Astrocyte (in vitro differentiated cells and primary cell): Measurements from ENCODE around the gene RHOG. TPM values are rescaled to one million over a fixed set of nuclear protein-coding genes. Genes with fewer than 3 reads are reported as not detected.
A peak's percentile ranks its signal among the peaks of the same experiment; 100 is the strongest.

Experiments
- DNase-seq: peaks from one replicate; pipeline ENCODE4 v3.0.0-alpha.2; 2010; ENCODE audit warnings: low read depth
- FAIRE-seq: peaks from 2 replicates; lab custom pipeline; 2011; peaks lifted over from hg19 to GRCh38; lab: Jason Lieb, UNC
- H2AFZ ChIP-seq: 2 replicates; pipeline ENCODE4 v1.6.0; 2012; ENCODE audit warnings: low read depth, low read length, inconsistent platforms
- H3K27ac ChIP-seq: 2 replicates; pipeline ENCODE4 v1.5.1; 2011; ENCODE audit warnings: low read depth, low read length, inconsistent platforms
- H3K27me3 ChIP-seq: 2 replicates; pipeline ENCODE4 v1.6.0; 2011; ENCODE audit warnings: low read length, inconsistent platforms; ENCODE audit not compliant: insufficient read depth
- H3K36me3 ChIP-seq: 2 replicates; pipeline ENCODE4 v1.5.1; 2011; ENCODE audit warnings: low read length, inconsistent platforms; ENCODE audit not compliant: insufficient read depth
- H3K4me1 ChIP-seq: 2 replicates; pipeline ENCODE4 v1.5.1; 2011; ENCODE audit warnings: low read length, inconsistent platforms; ENCODE audit not compliant: insufficient read depth
- H3K4me2 ChIP-seq: 2 replicates; pipeline ENCODE4 v1.6.0; 2012; ENCODE audit warnings: low read length, inconsistent platforms
- H3K4me3 ChIP-seq: 2 replicates; pipeline ENCODE4 v1.5.1; 2011; ENCODE audit warnings: low read depth, mild to moderate bottlenecking, low read length, inconsistent platforms; ENCODE audit not compliant: insufficient read depth
- H3K79me2 ChIP-seq: 2 replicates; pipeline ENCODE4 v1.6.0; 2012; ENCODE audit warnings: mild to moderate bottlenecking, low read length, inconsistent platforms; ENCODE audit not compliant: insufficient read depth
- H3K9ac ChIP-seq: 2 replicates; pipeline ENCODE4 v1.6.0; 2012; ENCODE audit warnings: mild to moderate bottlenecking, low read length, inconsistent platforms
- H3K9me3 ChIP-seq: 2 replicates; pipeline ENCODE4 v1.5.1; 2012; ENCODE audit warnings: low read depth, mild to moderate bottlenecking, low read length, inconsistent platforms; ENCODE audit not compliant: insufficient read depth
- H4K20me1 ChIP-seq: 2 replicates; pipeline ENCODE4 v1.6.0; 2012; ENCODE audit warnings: low read length, inconsistent platforms; ENCODE audit not compliant: insufficient read depth
- H3K27ac Mint-ChIP-seq: one replicate; pipeline ENCODE4 v1.8.0; 2021; ENCODE audit warnings: mild to moderate bottlenecking, mixed read lengths; ENCODE audit not compliant: unreplicated experiment
- H3K27me3 Mint-ChIP-seq: one replicate; pipeline ENCODE4 v1.8.0; 2021; ENCODE audit warnings: low read depth, mixed read lengths; ENCODE audit not compliant: unreplicated experiment
- H3K36me3 Mint-ChIP-seq: one replicate; pipeline ENCODE4 v1.8.0; 2021; ENCODE audit warnings: low read depth, mixed read lengths; ENCODE audit not compliant: unreplicated experiment
- H3K4me1 Mint-ChIP-seq: one replicate; pipeline ENCODE4 v1.8.0; 2021; ENCODE audit warnings: low read depth, mixed read lengths; ENCODE audit not compliant: unreplicated experiment
- H3K4me3 Mint-ChIP-seq: one replicate; pipeline ENCODE4 v1.8.0; 2021; ENCODE audit warnings: mild to moderate bottlenecking, moderate library complexity, mixed read lengths; ENCODE audit not compliant: unreplicated experiment
- H3K9me3 Mint-ChIP-seq: one replicate; pipeline ENCODE4 v1.8.0; 2021; ENCODE audit warnings: mild to moderate bottlenecking, mixed read lengths; ENCODE audit not compliant: unreplicated experiment
- EZH2 ChIP-seq: IDR thresholded peaks from 2 replicates; pipeline ENCODE4 v1.6.1; 2012; ENCODE audit warnings: mild to moderate bottlenecking, low read length, inconsistent platforms; ENCODE audit not compliant: insufficient read depth
- total RNA-seq: library from RNA; stranded (reverse); gene quantifications from 2 replicates; pipeline ENCODE4 v1.2.1, GENCODE V29; 2021
- TF ChIP-seq, protein P1 (sequence below): IDR thresholded peaks from 2 replicates; pipeline ENCODE4 v1.5.1; 2011; ENCODE audit warnings: low read depth, mild to moderate bottlenecking, inconsistent platforms, low read length, moderate library complexity; ENCODE audit not compliant: insufficient read depth

Gene RHOG
- total RNA-seq, 1 donor from 2014 or later = 54.5 TPM

DNA sequence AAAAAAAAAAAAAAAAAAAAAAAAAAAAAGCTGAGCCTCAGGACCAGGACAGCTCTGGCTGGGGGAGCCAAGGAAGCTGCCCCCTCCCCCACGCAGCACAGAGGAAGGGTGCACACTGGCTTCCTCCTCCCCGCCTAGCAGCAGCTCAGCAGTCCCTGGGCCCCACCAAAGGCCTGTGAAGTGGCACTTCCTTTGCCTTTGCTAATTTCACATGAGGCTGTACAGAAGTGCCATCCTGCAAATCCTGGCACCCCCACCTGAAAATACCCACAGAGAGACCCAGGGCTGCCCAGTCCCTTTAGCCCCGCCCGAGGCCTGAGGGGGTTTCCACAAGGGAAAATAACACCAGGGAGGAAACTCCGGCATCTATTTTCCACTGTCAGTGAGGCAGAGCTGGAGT is 3.9 kb downstream of the RHOG start:
- no peak for FAIRE-seq
- H3K9me3 Mint-ChIP-seq = no peaks in the 10 kb centered on the region
- Histone ChIP-seq H3K4me1 (peaks cover 22% of the 10 kb centered on the region), H3K4me3 (no peak overlapping the region), H4K20me1 (peaks cover 80% of the 10 kb centered on the region), H3K9me3 (no peaks in the 10 kb centered on the region), H3K27me3 (no peaks in the 10 kb centered on the region), H2AFZ (no peak overlapping the region), H3K27ac (no peak overlapping the region), H3K36me3 (peaks cover 2% of the 10 kb centered on the region), H3K79me2 (peaks cover 88% of the 10 kb centered on the region), H3K9ac (no peak overlapping the region), H3K4me2 (peak overlapping the region; percentile 0)
- no peak overlapping the region for H3K27ac Mint-ChIP-seq
- DNase-seq = no peak
- no peaks in the 10 kb centered on the region for H3K27me3 Mint-ChIP-seq
- TF ChIP-seq, protein P1, sequence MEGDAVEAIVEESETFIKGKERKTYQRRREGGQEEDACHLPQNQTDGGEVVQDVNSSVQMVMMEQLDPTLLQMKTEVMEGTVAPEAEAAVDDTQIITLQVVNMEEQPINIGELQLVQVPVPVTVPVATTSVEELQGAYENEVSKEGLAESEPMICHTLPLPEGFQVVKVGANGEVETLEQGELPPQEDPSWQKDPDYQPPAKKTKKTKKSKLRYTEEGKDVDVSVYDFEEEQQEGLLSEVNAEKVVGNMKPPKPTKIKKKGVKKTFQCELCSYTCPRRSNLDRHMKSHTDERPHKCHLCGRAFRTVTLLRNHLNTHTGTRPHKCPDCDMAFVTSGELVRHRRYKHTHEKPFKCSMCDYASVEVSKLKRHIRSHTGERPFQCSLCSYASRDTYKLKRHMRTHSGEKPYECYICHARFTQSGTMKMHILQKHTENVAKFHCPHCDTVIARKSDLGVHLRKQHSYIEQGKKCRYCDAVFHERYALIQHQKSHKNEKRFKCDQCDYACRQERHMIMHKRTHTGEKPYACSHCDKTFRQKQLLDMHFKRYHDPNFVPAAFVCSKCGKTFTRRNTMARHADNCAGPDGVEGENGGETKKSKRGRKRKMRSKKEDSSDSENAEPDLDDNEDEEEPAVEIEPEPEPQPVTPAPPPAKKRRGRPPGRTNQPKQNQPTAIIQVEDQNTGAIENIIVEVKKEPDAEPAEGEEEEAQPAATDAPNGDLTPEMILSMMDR = no peak
- no peak for TF ChIP-seq EZH2
- peaks cover 14% of the 10 kb centered on the region for H3K36me3 Mint-ChIP-seq
- peak overlapping the region; percentile 34 for H3K4me3 Mint-ChIP-seq
- H3K4me1 Mint-ChIP-seq = peaks cover 39% of the 10 kb centered on the region

DNA sequence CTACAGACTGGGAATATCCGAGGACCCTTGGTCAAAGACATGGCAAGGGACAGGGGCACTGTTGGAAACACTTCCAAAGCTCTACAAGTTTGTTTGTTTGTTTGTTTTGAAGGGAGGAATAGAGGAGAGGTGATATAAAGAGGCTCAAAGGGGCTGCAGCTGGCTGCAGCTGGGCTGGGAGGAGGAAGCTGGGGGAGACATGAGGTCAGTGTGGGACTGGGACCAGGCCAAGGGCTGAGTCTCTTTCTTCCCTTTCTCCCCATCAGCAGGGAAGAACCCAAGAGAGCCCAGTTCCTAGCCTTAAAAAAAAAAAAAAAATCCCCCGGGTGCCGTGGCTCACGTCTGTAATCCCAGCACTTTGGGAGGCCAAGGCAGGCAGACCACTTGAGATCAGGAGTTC is 5.0 kb downstream of the RHOG start:
- H3K9me3 ChIP-seq = no peaks in the 10 kb centered on the region
- H3K36me3 ChIP-seq = peaks cover 2% of the 10 kb centered on the region
- H3K27ac ChIP-seq = no peak overlapping the region
- no peak overlapping the region for H3K4me2 ChIP-seq
- peaks cover 98% of the 10 kb centered on the region for H3K79me2 ChIP-seq
- peaks cover 14% of the 10 kb centered on the region for H3K36me3 Mint-ChIP-seq
- H3K4me1 ChIP-seq = peaks cover 19% of the 10 kb centered on the region
- no peaks in the 10 kb centered on the region for H3K27me3 Mint-ChIP-seq
- H3K27ac Mint-ChIP-seq = no peak overlapping the region
- H4K20me1 ChIP-seq = peaks cover 92% of the 10 kb centered on the region
- peaks cover 48% of the 10 kb centered on the region for H3K4me1 Mint-ChIP-seq
- no peak overlapping the region for H3K9ac ChIP-seq
- no peak overlapping the region for H2AFZ ChIP-seq
- H3K4me3 Mint-ChIP-seq = no peak overlapping the region
- no peak overlapping the region for H3K4me3 ChIP-seq
- DNase-seq = no peak
- TF ChIP-seq EZH2 = no peak
- TF ChIP-seq, protein P1 = no peak
- no peaks in the 10 kb centered on the region for H3K27me3 ChIP-seq
- H3K9me3 Mint-ChIP-seq = no peaks in the 10 kb centered on the region
- no peak for FAIRE-seq

DNA sequence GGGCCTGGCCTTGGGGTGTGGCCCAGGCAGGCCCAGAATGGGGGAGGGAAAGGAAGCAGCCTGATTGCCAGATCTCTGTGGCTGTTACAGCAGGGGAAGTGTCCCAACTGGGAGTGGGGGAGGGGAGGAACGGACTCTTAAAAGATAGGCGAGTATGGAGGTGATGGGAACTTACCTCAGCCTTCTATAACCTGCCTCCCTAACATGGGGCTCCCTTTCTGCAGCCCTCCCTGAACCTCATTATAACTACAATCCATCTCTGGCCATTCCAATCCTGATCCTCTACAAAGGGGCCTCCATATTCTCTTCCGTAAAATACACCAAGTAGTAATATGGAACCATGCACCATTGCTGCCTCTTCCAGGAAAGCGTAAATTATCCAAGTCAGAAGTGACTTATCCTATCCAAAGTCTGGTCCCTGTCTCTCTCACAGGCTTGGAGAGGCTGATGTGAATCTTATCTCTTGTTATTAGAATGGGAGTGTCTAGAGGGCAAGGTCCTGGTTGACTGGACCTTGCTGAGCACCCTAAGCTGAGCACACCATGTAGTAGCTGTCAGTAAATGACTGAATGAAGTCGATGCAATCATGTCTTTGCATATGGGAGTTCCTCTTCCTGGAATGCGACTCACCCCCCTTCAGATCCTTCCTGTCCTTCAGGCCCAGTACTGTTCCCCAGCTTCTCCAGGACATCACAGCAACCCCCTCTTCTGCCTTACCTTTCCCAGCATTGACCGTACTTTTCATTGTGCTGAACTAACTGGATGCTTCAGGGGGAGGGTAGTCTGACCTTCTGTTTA is 5.9 kb downstream of the RHOG start:
- Histone ChIP-seq H3K4me2 (no peak overlapping the region), H3K36me3 (peaks cover 6% of the 10 kb centered on the region), H3K27ac (no peak overlapping the region), H3K4me3 (no peak overlapping the region), H3K27me3 (no peaks in the 10 kb centered on the region), H3K79me2 (peaks cover 99% of the 10 kb centered on the region), H3K4me1 (peaks cover 14% of the 10 kb centered on the region), H3K9me3 (no peaks in the 10 kb centered on the region), H4K20me1 (peaks cover 97% of the 10 kb centered on the region), H3K9ac (no peak overlapping the region), H2AFZ (no peak overlapping the region)
- Mint-ChIP-seq H3K36me3 (peaks cover 16% of the 10 kb centered on the region), H3K4me3 (peak overlapping the region; percentile 51), H3K4me1 (peaks cover 49% of the 10 kb centered on the region), H3K9me3 (no peaks in the 10 kb centered on the region), H3K27me3 (no peaks in the 10 kb centered on the region), H3K27ac (peak overlapping the region; percentile 56)
- DNase-seq = no peak
- FAIRE-seq = no peak
- TF ChIP-seq EZH2 = no peak
- TF ChIP-seq, protein P1 = no peak
